H1 (cell line): ENCODE results near the gene DZIP1L. TPM values are rescaled to one million over a fixed set of nuclear protein-coding genes. Genes with fewer than 3 reads are reported as not detected.

ENCODE experiments used
- CTCF ChIA-PET: fragments of 300-600 bp; sonication (Branson Sonifier 250); formaldehyde crosslinking; loops from one replicate; lab custom pipeline; 2021; ENCODE audit not compliant: partially characterized antibody; lab: Charles Lee
- POLR2A ChIA-PET: fragments of 300-600 bp; sonication (Branson Sonifier 250); formaldehyde crosslinking; loops from one replicate; lab custom pipeline; 2021; ENCODE audit warnings: inconsistent platforms; ENCODE audit not compliant: partially characterized antibody; lab: Charles Lee
- DNase-seq, 2 experiments: peaks; one replicate each; pipeline versions ENCODE4 v3.0.0 to v3.0.0-alpha.2; 2010 to 2022; ENCODE audit warnings: low spot score in 2 of 2, low read depth in 1 of 2, mixed read lengths in 1 of 2
- FAIRE-seq: peaks from 2 replicates; lab custom pipeline; 2011; peaks lifted over from hg19 to GRCh38; lab: Jason Lieb, UNC
- H2AFZ ChIP-seq: 2 replicates; pipeline ENCODE4 v1.8.1; 2012; ENCODE audit warnings: low read length, inconsistent platforms
- H2AK5ac ChIP-seq: 2 replicates; pipeline ENCODE4 v1.6.1; 2013; ENCODE audit warnings: low read depth, low read length
- H2BK120ac ChIP-seq: replicated peaks from 2 replicates; pipeline ENCODE3; 2013; ENCODE audit warnings: low read depth, low read length, inconsistent platforms
- H2BK12ac ChIP-seq: 2 replicates; pipeline ENCODE4 v1.6.1; 2013; ENCODE audit warnings: low read depth, low read length
- H2BK15ac ChIP-seq: 2 replicates; pipeline ENCODE4 v1.6.1; 2013; ENCODE audit warnings: low read length
- H2BK20ac ChIP-seq: 2 replicates; pipeline ENCODE4 v1.6.1; 2013; ENCODE audit warnings: low read length
- H2BK5ac ChIP-seq: 2 replicates; pipeline ENCODE4 v1.6.1; 2013; ENCODE audit warnings: low read depth, low read length
- H3K14ac ChIP-seq: 2 replicates; pipeline ENCODE4 v1.6.1; 2013; ENCODE audit warnings: inconsistent platforms; ENCODE audit not compliant: insufficient read length
- H3K18ac ChIP-seq: 2 replicates; pipeline ENCODE4 v1.6.1; 2013; ENCODE audit warnings: low read length; ENCODE audit errors: extremely low read depth
- H3K23ac ChIP-seq: 2 replicates; pipeline ENCODE4 v1.6.1; 2013; ENCODE audit warnings: inconsistent platforms; ENCODE audit not compliant: insufficient read length
- H3K23me2 ChIP-seq: 2 replicates; pipeline ENCODE4 v1.6.1; 2013; ENCODE audit warnings: low read depth, low read length
- H3K27ac ChIP-seq: 2 replicates; pipeline ENCODE4 v1.6.1; 2011; ENCODE audit warnings: low read depth, low read length, inconsistent platforms
- H3K27me3 ChIP-seq, 4 experiments: replicated peaks in 1 of 4; 1 replicate in 1 of 4; 2 replicates in 3 of 4; pipeline versions ENCODE4 v1.6.1 to v1.8.1; 2011 to 2013; ENCODE audit warnings: low read length in 3 of 4, mild to moderate bottlenecking in 3 of 4, inconsistent platforms in 2 of 4, mixed read lengths in 2 of 4, moderate library complexity in 1 of 4; ENCODE audit not compliant: control insufficient read depth in 3 of 4, insufficient read depth in 3 of 4; ENCODE audit errors: extremely low read depth in 1 of 4
- H3K36me3 ChIP-seq, 4 experiments: 2 replicates each; pipeline versions ENCODE4 v1.6.1 to v1.8.1; 2011 to 2013; ENCODE audit warnings: mild to moderate bottlenecking in 4 of 4, low read length in 3 of 4, moderate library complexity in 2 of 4, control low read depth in 1 of 4, inconsistent platforms in 1 of 4; ENCODE audit not compliant: insufficient read depth in 4 of 4, control insufficient read depth in 2 of 4
- H3K4ac ChIP-seq: replicated peaks from 2 replicates; pipeline ENCODE3; 2013; ENCODE audit warnings: low read length, low read depth, mixed read lengths, inconsistent platforms; ENCODE audit not compliant: insufficient read length
- H3K4me1 ChIP-seq, 4 experiments: replicated peaks in 1 of 4; 1 replicate in 1 of 4; 2 replicates in 3 of 4; pipeline versions ENCODE4 v1.6.1 to v1.8.1; 2011 to 2013; ENCODE audit warnings: low read length in 3 of 4, inconsistent platforms in 2 of 4, mixed read lengths in 1 of 4; ENCODE audit not compliant: insufficient read depth in 4 of 4, control insufficient read depth in 3 of 4
- H3K4me2 ChIP-seq, 2 experiments: 2 replicates each; pipeline versions ENCODE4 v1.6.1 to v1.8.1; 2011 to 2013; ENCODE audit warnings: low read depth in 2 of 2, low read length in 2 of 2, control low read depth in 1 of 2, inconsistent platforms in 1 of 2, mild to moderate bottlenecking in 1 of 2; ENCODE audit not compliant: insufficient read depth in 1 of 2
- H3K4me3 ChIP-seq, 4 experiments: fragments of 200-600, 300-600 bp in 1 of 4; sonication (generic), shearing (Covaris generic), sonication (Bioruptor Twin) in 1 of 4; 2 replicates each; pipeline versions ENCODE4 v1.5.1 to v1.8.1; 2011 to 2016; ENCODE audit warnings: low read length in 4 of 4, low read depth in 3 of 4, control low read depth in 2 of 4, inconsistent platforms in 2 of 4, mild to moderate bottlenecking in 2 of 4, mixed read lengths in 1 of 4, moderate library complexity in 1 of 4; ENCODE audit not compliant: insufficient read depth in 2 of 4; ENCODE audit errors: extremely low read depth in 1 of 4
- H3K56ac ChIP-seq: replicated peaks from 2 replicates; pipeline ENCODE3; 2013; ENCODE audit warnings: low read depth, mild to moderate bottlenecking, mixed read lengths, low read length, inconsistent platforms; ENCODE audit not compliant: insufficient read length
- H3K79me1 ChIP-seq: 2 replicates; pipeline ENCODE4 v1.6.1; 2013; ENCODE audit warnings: low read depth, low read length, control low read depth
- H3K79me2 ChIP-seq, 2 experiments: 2 replicates each; pipeline versions ENCODE4 v1.6.1 to v1.8.1; 2012 to 2013; ENCODE audit warnings: low read length in 2 of 2, mild to moderate bottlenecking in 2 of 2, inconsistent platforms in 1 of 2; ENCODE audit not compliant: insufficient read depth in 2 of 2, control insufficient read depth in 1 of 2
- H3K9ac ChIP-seq, 4 experiments: replicated peaks in 1 of 4; 1 replicate in 1 of 4; 2 replicates in 3 of 4; pipeline versions ENCODE4 v1.6.1 to v1.8.1; 2011 to 2013; ENCODE audit warnings: low read depth in 3 of 4, low read length in 3 of 4, control low read depth in 2 of 4, mild to moderate bottlenecking in 2 of 4, moderate library complexity in 2 of 4, inconsistent platforms in 1 of 4; ENCODE audit errors: extremely low read depth in 1 of 4
- H3K9me3 ChIP-seq, 2 experiments: 2 replicates each; pipeline versions ENCODE4 v1.6.1 to v1.8.1; 2012 to 2013; ENCODE audit warnings: mild to moderate bottlenecking in 2 of 2, moderate library complexity in 2 of 2, control low read depth in 1 of 2, inconsistent platforms in 1 of 2, low read depth in 1 of 2, low read length in 1 of 2, mixed read lengths in 1 of 2; ENCODE audit not compliant: insufficient read depth in 2 of 2
- H4K20me1 ChIP-seq, 2 experiments: replicated peaks in 1 of 2; 2 replicates each; pipeline versions ENCODE3 to v1.8.1; 2011 to 2013; ENCODE audit warnings: inconsistent platforms in 2 of 2, low read length in 2 of 2, mild to moderate bottlenecking in 1 of 2; ENCODE audit not compliant: insufficient read depth in 2 of 2, control insufficient read depth in 1 of 2
- H4K5ac ChIP-seq: 2 replicates; pipeline ENCODE4 v1.6.1; 2013; ENCODE audit warnings: low read length, low read depth, mixed read lengths, inconsistent platforms; ENCODE audit not compliant: insufficient read length
- H4K8ac ChIP-seq: 2 replicates; pipeline ENCODE4 v1.8.0; 2013; ENCODE audit warnings: mild to moderate bottlenecking, moderate library complexity, low read length, inconsistent platforms; ENCODE audit not compliant: insufficient read depth; ENCODE audit errors: extremely low read depth
- H4K91ac ChIP-seq: replicated peaks from 2 replicates; pipeline ENCODE3; 2013; ENCODE audit warnings: low read length, mixed read lengths, inconsistent platforms; ENCODE audit not compliant: insufficient read length
- ASH2L ChIP-seq: fragments of 200-600, 300-600 bp; sonication (generic); IDR thresholded peaks from one replicate; pipeline ENCODE4 v1.7.1; 2017; ENCODE audit warnings: low read length
- CEBPB ChIP-seq: IDR thresholded peaks from 2 replicates; pipeline ENCODE4 v1.6.1; 2012; ENCODE audit warnings: low read depth, low read length
- JUND ChIP-seq: IDR thresholded peaks from 2 replicates; pipeline ENCODE4 v1.6.1; 2011; ENCODE audit warnings: mild to moderate bottlenecking, improper control_type of control experiment, low read length
- KDM4A ChIP-seq: IDR thresholded peaks from one replicate; pipeline ENCODE4 v1.7.1; 2012; ENCODE audit warnings: low read depth, mild to moderate bottlenecking, moderate library complexity, low read length, inconsistent platforms; ENCODE audit not compliant: severe bottlenecking
- PHF8 ChIP-seq: fragments of 200-600 bp; sonication (generic); conservative IDR thresholded peaks from 2 replicates; pipeline ENCODE4 v1.7.1; 2012; ENCODE audit warnings: low read depth, mild to moderate bottlenecking, inconsistent platforms, low read length, moderate library complexity
- RAD21 ChIP-seq, 2 experiments: IDR thresholded peaks in 1 of 2; conservative IDR thresholded peaks in 1 of 2; 2 replicates each; pipeline ENCODE4 v1.6.1; 2011; ENCODE audit warnings: low read depth in 2 of 2, low read length in 2 of 2, improper control_type of control experiment in 1 of 2, inconsistent platforms in 1 of 2, mild to moderate bottlenecking in 1 of 2, moderate library complexity in 1 of 2
- RBBP5 ChIP-seq: IDR thresholded peaks from 2 replicates; pipeline ENCODE4 v1.7.1; 2012; ENCODE audit warnings: low read depth, mild to moderate bottlenecking, inconsistent platforms, low read length, moderate library complexity, borderline replicate concordance
- SIN3A ChIP-seq, 2 experiments: IDR thresholded peaks in 1 of 2; conservative IDR thresholded peaks in 1 of 2; 2 replicates each; pipeline ENCODE4 v1.6.1; 2011 to 2012; ENCODE audit warnings: low read length in 2 of 2, improper control_type of control experiment in 1 of 2, low read depth in 1 of 2, mild to moderate bottlenecking in 1 of 2
- SIRT6 ChIP-seq: IDR thresholded peaks from one replicate; pipeline ENCODE4 v1.7.1; 2012; ENCODE audit warnings: low read length, inconsistent platforms
- TAF1 ChIP-seq: IDR thresholded peaks from 2 replicates; pipeline ENCODE4 v1.6.1; 2011; ENCODE audit warnings: mild to moderate bottlenecking, low read depth, low read length
- TCF12 ChIP-seq: IDR thresholded peaks from 2 replicates; pipeline ENCODE4 v1.6.1; 2011; ENCODE audit warnings: low read depth, mild to moderate bottlenecking, low read length
- WGBS, 2 experiments: shearing (Covaris generic) in 1 of 2; methylation state at CpG; one replicate each; pipeline versions ENCODE4 v1.1.6 to v1.1.7; 2013 to 2015; ENCODE audit warnings: low lambda C conversion rate in 2 of 2, mixed read lengths in 2 of 2, inconsistent platforms in 1 of 2, low coverage in 1 of 2, missing lambda C conversion rate in 1 of 2; ENCODE audit not compliant: insufficient replicate concordance in 2 of 2, insufficient coverage in 1 of 2, insufficient read length in 1 of 2; ENCODE audit errors: extremely low coverage in 1 of 2, missing lambda C conversion rate in 1 of 2; 5-methylcytosine and 5-hydroxymethylcytosine counted together
- polyA plus RNA-seq, 7 experiments: library from polyadenylated mRNA; depleted of rRNA in 3 of 7; stranded (reverse) in 5 of 7; unstranded in 2 of 7; fragments of >200 nt in 5 of 7; fragments of 200-250 nt in 2 of 7; gene quantifications; 1 replicate in 5 of 7; 2 replicates in 1 of 7; 4 replicates in 1 of 7; pipeline versions ENCODE4 v1.2.1 to v1.2.3, GENCODE V29; 2011 to 2013; ENCODE audit warnings: missing spikeins in 2 of 7, mixed read lengths in 2 of 7
- total RNA-seq: library from RNA; stranded (reverse); fragmentation: NEBNext Ultra II Directional; extraction: Animal tissue kit (Norgen Biotek cat#: 25700); gene quantifications from 2 replicates; pipeline ENCODE4 v1.2.1, GENCODE V29; 2021

Gene DZIP1L
- total and polyA plus RNA-seq, 2 of the 8 experiments (the other 6 are each of a cell fraction or from before 2014, with no cell fraction given), result 6.5 to 8.3 TPM

- H3K4me3 ChIP-seq, result no peak overlapping the region
- H3K27ac ChIP-seq, result no peak overlapping the region
- peaks cover 3 to 15% (median 9%) of the 10 kb centered on the region in 4 experiments; a peak in 6 of 8 replicates for H3K36me3 ChIP-seq
- no peaks in the 10 kb centered on the region for H3K79me1 ChIP-seq
- H3K14ac ChIP-seq, result no peak overlapping the region
- H3K9ac ChIP-seq, result no peak overlapping the region
- POLR2A ChIA-PET, result no interaction called here
- H3K4ac ChIP-seq, result no peak overlapping the region
- H2AK5ac ChIP-seq, result no peak overlapping the region
- H4K91ac ChIP-seq, result no peak overlapping the region
- WGBS, 2 experiments, result 84% methylated on average over 3 of the region's 3 CpGs; no CpG with 5 or more reads in 1 of the 2 experiments
- H3K79me2 ChIP-seq, result no peaks in the 10 kb centered on the region
- TF ChIP-seq SIN3A (conservative IDR thresholded peaks at IDR 0.05 in 1 of 2, IDR thresholded peaks at IDR 0.05 in 1 of 2; ENCODE audit: low read depth in 1 of 2, low read length in 2 of 2) (no peak), TCF12 (no peak), SIRT6 (no peak), RAD21 (IDR thresholded peaks at IDR 0.05 in 1 of 2, conservative IDR thresholded peaks at IDR 0.05 in 1 of 2; ENCODE audit: low read depth in 2 of 2, low read length in 2 of 2) (no peak), TAF1 (no peak), ASH2L (no peak), KDM4A (no peak), RBBP5 (no peak), CEBPB (no peak), JUND (no peak), PHF8 (no peak)
- H4K5ac ChIP-seq, result no peak overlapping the region
- H3K4me2 ChIP-seq, result no peak overlapping the region
- no peak overlapping the region for H2AFZ ChIP-seq
- H3K23me2 ChIP-seq, result no peaks in the 10 kb centered on the region
- no peak overlapping the region for H2BK12ac ChIP-seq
- H3K4me1 ChIP-seq, result 0 out of 7 replicates have a peak, but pooled peaks cover 0 to 1% (median 0%) of the 10 kb centered on the region in 4 experiments
- H4K8ac ChIP-seq, result no peak overlapping the region
- H3K18ac ChIP-seq, result no peak overlapping the region
- H3K23ac ChIP-seq, result no peak overlapping the region
- H2BK15ac ChIP-seq, result no peak overlapping the region
- H2BK5ac ChIP-seq, result no peak overlapping the region
- H2BK20ac ChIP-seq, result no peak overlapping the region
- no peaks in the 10 kb centered on the region for H3K27me3 ChIP-seq
- CTCF ChIA-PET, result interaction anchor here (0.7 to 16.3 kb wide), 8 partner anchors 9 to 64 kb away, joined by 3 to 232 read pairs (median 6); partner anchors contain the start of gene DZIP1L
- H4K20me1 ChIP-seq, result no peaks in the 10 kb centered on the region
- FAIRE-seq, result no peak
- no peaks in the 10 kb centered on the region for H3K9me3 ChIP-seq
- H2BK120ac ChIP-seq, result no peak overlapping the region
- H3K56ac ChIP-seq, result no peak overlapping the region
- no peak for DNase-seq
Measured at GRCh38 chr3:138066972-138067371, 48.4 kb downstream of the DZIP1L start.
